ENCODE measurements around the gene ZNF865. TPM values are rescaled to one million over a fixed set of nuclear protein-coding genes. Genes with fewer than 3 reads are reported as not detected.

The ZNF865 gene
- total and polyA plus RNA-seq, 8 donors: 5.7 to 9.7 (median 7.8) TPM

GRCh38 chr19:55621673-55622231 is 16.3 kb downstream of the ZNF865 start:
- 95 to 96% methylated on average over 55 of the region's 55 CpGs for WGBS, 2 donors
- DNase-seq (peak in 1 of 6 donors; percentile 65), FAIRE-seq (no peak), ATAC-seq (no peak)
- no peak for TF ChIP-seq CTCF (IDR thresholded peaks at IDR 0.05)
- Histone ChIP-seq H3K4me3 (no peak overlapping the region), H3K9me3 (no peaks in the 10 kb centered on the region), H3K27ac (no peak overlapping the region), H3K36me3 (peaks cover 0 to 14% (median 0%) of the 10 kb centered on the region in 3 donors), H3K27me3 (no peaks in the 10 kb centered on the region), H3K4me1 (peaks cover 0 to 6% (median 0%) of the 10 kb centered on the region in 3 donors)
- intact Hi-C loops (cut with DNase I): no loop called here

- Histone ChIP-seq H3K36me3 (peaks cover 0 to 9% (median 0%) of the 10 kb centered on the region in 3 donors), H3K4me3 (no peak overlapping the region), H3K27me3 (no peaks in the 10 kb centered on the region), H3K27ac (no peak overlapping the region), H3K4me1 (peaks cover 0 to 6% (median 0%) of the 10 kb centered on the region in 3 donors), H3K9me3 (no peaks in the 10 kb centered on the region)
- intact Hi-C loops (cut with DNase I): no loop called here
- peak in 1 of 6 donors; percentile 49 for DNase-seq
- TF ChIP-seq CTCF (IDR thresholded peaks at IDR 0.05): no peak
- no peak for FAIRE-seq
- WGBS, 2 donors: 90 to 91% methylated on average over 40 of the region's 40 CpGs
- ATAC-seq: no peak
Measured at GRCh38 chr19:55622242-55622969, 17.0 kb downstream of the ZNF865 start.

GRCh38 chr19:55623130-55623529 is 17.7 kb downstream of the ZNF865 start:
- DNase-seq (peak in 1 of 6 donors; percentile 17), ATAC-seq (no peak), FAIRE-seq (no peak)
- TF ChIP-seq CTCF (IDR thresholded peaks at IDR 0.05): no peak
- H3K9me3 ChIP-seq: no peaks in the 10 kb centered on the region
- H3K4me3 ChIP-seq: no peak overlapping the region
- H3K36me3 ChIP-seq: peaks cover 0 to 6% (median 0%) of the 10 kb centered on the region in 3 donors
- H3K27me3 ChIP-seq: no peaks in the 10 kb centered on the region
- intact Hi-C loops (cut with DNase I): no loop called here
- peaks cover 0 to 6% (median 0%) of the 10 kb centered on the region in 3 donors for H3K4me1 ChIP-seq
- 94 to 97% methylated on average over 7 of the region's 7 CpGs for WGBS, 2 donors
- no peak overlapping the region for H3K27ac ChIP-seq

GRCh38 chr19:55623561-55623960 is 18.1 kb downstream of the ZNF865 start:
- Histone ChIP-seq H3K27ac (peak overlapping the region in 1 of 4 donors; percentile 8), H3K4me1 (peaks cover 0 to 6% (median 0%) of the 10 kb centered on the region in 3 donors), H3K9me3 (no peaks in the 10 kb centered on the region), H3K27me3 (no peaks in the 10 kb centered on the region), H3K4me3 (peak overlapping the region in 1 of 4 donors; percentile 40), H3K36me3 (peaks cover 0 to 6% (median 0%) of the 10 kb centered on the region in 3 donors)
- TF ChIP-seq CTCF (IDR thresholded peaks at IDR 0.05): no peak
- ATAC-seq (no peak), DNase-seq (no peak), FAIRE-seq (no peak)
- 42 to 47% methylated on average over 7 of the region's 7 CpGs for WGBS, 2 donors
- intact Hi-C loops (cut with DNase I): no loop called here

Data from pancreas (tissue), 10 donors.